HG03558 (cell line): ENCODE results near the gene MEIS1.

Experiments
- ATAC-seq: cut with Tn5 transposase; IDR thresholded peaks from one replicate; pipeline ENCODE4 v1.9.1; 2021; ENCODE audit warnings: moderate number of reproducible peaks; ENCODE audit not compliant: unreplicated experiment; ENCODE audit errors: extremely low read depth

Gene MEIS1

DNA sequence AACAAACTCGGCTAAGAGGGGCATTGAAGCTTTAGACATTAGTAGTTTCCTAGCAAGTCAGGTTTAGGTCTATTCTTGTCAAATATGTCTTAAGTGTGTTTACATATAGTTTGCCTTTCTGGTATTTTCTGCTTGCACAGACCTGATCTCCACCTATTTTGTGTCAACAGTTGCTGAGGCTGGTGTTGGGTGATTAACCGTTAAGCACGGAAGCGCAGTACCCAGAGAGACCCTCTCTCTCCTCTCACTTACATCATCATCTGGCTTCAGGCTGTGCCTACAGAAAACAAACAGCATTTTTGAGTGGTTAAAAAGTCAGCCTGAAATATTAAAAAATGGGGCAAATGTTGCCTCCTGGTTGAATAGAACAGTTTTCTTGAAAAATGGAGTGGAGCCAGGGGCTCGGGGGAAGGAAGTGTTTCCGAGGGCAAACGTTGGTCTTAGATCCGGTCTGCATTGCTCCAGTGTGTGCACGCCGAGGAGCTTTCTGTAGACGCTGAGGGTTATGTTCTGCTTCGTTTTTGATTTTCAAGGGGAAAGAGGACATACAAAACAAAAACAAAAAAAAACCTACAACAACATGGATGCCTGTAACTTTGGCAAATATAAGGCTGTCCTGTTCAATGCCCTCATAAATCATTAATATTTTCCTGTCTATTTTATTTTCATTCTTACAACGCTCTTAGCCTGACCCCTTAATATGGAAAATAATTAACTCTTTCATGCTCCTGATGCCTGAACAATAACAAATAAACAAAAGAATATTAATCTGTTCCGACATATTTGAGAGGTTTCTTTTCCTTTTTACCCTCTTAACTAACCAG is 120.8 kb downstream of the MEIS1 start:
- ATAC-seq, result no peak

DNA sequence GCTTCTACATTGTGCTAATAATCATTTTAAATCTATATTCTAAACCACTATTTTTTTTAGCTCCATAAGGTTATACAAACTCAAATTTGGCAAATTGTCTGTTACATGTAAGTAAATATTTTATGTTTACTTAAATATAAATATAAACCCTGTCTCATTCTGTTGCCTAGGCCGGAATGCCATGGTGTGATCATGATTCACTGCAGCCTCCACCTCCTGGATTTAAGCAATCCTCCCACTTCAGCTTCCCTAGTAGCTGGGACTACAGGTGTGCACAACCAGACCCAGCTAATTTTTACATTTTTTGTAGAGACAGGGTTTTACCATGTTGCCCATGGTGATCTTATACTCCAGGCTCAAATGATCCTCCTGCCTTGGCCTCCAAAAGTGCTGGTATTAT is 124.7 kb downstream of the MEIS1 start:
- no peak for ATAC-seq

DNA sequence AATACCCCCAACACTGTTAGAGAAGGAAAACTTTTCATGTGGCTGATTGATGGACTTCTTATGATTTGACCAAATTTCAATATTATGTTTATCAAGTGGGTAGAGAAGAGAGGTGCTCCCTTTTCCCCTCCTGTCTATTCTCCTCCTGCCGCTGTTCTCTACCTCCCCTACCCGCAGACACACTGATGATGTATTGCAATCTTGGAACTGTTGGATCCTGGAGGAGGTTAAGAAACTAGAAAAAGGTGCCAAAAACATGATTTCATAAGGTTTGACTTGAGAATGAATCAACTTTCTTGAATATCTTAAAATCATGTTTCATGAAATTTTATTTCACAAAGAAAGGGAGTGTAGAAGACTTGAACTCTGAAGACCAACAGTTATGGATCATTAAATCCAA is 125.8 kb downstream of the MEIS1 start:
- no peak for ATAC-seq

DNA sequence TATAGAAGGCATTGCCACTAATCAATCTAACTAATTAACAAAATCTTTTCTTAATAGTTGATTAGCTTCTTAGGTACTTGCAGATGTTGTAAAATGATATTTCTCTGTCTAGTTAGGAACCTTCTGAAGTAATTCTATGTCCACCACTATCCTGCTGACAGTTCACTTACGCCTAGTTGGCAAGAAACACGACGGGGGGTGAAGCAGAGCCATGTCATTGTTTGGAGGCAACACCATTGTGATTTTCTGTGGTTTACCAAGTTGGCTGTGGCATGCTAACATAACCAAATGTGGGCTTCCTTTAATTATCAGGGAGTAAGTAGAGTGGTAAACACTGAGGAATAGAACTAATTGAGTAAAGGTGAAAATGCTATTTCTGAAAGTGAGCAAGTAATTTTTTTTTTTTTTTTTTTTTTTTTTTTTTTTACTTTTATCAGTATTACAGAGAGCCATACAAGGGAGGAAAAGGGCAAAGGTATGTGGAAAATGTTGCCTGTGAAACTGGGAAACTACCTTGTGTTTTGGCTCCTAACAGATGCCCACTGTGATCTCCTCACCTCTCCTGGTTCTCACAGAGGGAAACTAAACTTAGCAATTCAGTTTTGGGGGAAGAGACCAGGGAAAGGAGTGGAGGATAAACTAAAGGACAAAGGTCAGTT is 126.8 kb downstream of the MEIS1 start:
- no peak for ATAC-seq

DNA sequence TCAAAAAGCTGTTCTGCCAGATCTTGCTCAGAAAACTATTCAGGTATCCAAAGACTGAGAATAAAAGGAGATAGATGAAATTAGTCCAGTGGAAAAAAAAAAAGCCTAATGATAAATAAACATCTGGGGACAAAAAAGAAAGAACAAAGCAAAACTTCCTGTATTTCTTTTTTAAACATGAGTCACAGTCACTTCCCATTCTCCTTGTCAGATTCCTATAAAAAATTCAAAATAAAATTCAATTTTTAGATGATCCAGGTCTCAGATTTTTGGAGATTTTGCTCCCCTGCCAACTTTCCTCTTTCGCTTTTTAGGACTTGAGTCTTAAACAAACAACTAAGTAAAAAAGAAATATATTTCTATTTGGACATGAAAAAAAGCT is 127.4 kb downstream of the MEIS1 start:
- no peak for ATAC-seq

DNA sequence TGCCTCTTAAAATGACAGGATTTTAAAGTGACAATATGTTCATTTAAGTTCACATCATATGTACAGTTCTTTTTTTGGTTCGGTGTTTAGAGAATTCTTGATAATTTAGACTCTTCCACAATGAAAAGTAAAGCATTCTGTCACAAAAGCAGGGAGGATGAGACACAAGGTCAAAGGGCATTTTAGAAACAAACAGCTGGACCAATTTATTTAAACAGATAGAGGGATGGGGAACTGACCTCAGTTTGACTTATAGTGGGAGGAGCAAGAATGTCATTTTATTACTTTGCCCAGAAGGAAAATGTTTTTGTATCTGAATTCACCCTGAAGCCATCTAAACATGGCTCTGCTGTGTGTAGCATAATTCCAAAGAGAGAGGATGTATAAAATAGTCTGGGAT is 128.5 kb downstream of the MEIS1 start:
- ATAC-seq, result no peak

DNA sequence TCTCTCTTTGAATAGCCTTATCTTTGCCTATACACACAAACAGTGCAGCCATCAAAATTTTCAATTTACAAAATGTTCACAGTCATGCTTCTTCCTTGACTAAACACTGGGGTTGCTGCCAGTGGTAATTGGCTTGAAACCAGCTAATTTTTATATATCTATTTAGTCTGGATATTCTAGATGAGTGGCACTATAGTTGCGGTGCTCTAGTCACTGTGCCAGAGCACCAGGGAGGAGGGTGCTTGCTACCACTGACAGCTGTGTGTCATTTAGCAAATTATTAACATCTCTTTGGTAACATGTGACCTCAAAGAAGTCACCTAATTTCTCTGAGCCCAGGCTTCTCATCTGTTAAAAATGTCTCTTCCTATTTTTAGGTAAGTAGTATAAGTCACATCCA is 130.4 kb downstream of the MEIS1 start:
- ATAC-seq, result no peak

DNA sequence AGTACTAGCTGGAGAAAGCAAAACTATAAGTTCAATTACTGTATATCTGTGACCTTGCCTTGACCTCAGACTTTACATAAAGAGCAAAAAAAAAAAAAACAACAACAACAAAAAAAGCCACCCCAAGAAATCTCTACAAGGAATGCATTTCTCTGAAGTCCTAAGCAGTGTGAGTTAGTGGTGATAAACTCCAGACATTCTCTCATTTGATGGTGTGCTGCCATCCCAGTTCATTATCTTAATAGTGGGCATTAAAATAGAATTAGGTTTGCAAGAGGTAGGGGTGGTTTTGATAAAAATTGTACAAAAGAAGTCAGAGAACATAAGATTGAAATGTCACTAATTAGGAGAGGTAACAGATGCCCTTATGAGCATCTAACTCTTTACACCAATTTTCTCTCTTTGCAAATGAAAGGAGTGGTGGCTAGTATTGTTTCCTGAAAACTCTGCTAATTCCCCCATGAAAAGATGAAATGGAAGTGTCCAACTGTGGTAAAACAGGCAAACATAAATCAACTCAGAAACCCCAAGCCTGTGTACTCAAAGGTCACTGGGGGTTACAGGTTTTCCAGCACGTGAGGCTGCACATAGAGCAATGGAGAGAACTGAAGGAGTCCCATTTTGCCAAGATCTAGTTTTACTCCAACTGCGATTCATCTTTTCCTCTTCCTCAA is 131.9 kb downstream of the MEIS1 start:
- ATAC-seq, result no peak

DNA sequence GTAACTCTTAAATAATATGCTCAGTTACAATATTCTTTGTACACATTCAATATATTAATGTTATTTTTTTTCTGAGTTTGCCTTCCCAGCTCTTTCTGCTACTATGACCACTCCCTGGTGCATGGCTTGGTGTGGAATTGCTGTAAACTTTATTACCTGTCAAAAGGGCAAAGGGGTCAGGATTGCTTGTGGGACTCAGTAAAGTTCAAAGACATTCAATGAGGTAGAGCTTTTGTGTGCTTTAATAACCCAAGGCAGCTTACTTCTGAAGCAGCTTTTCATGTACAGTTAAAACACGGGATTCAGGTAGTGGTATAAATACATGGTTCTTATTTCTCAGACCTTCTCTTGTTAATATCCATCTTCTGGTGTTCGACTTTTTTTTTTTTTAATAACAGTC is 132.8 kb downstream of the MEIS1 start:
- no peak for ATAC-seq

DNA sequence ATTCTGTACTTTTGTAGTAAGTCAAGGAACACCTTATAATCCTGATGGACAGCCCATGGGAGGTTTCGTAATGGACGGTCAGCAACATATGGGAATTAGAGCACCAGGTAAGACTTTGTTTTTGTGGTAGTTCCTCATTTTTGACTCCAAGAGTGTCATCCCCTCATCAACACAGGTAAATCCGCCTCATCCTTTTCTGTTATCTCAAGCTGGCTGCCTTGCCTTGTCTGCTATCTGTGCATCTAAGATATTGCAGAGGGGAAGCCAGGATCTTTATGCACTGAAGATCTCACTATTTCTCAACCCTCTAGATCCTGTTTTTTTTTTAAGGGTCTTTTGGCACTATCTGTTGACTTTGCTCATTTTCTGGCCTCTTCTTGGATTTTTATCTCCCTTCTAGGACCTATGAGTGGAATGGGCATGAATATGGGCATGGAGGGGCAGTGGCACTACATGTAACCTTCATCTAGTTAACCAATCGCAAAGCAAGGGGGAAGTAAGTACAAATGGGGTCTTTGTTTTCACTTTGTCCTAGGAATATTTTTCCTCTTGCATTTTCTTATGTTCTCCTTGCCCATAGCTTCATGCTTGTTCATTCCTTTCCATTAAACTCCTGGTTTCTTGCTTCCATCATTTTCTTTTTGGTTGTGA is 133.8 kb downstream of the MEIS1 start:
- no peak for ATAC-seq

DNA sequence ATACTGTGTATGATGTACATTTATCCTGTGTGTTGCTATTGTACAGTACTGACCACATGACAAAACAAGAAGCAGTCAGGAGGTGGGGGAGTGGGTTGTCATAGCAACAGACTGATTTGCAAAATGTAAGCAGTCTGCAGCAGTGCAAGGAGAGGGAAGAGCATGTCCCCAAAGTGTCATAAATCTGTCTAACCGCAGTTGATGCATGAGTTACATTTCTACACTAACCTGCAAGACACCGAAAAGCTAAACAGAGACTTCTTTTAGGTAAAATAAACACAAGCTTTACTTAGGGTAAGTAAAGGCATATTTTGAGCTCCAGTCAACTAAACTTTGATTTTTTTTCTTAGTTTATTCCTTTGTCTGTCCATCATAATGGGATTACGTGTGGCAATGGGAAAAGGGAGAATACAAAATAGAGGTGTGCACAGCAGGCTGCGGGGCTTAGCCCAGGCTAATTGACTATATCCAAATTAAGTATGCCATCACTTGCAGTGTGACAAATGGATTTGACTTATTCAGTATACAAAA is 134.5 kb downstream of the MEIS1 start:
- ATAC-seq, result no peak

DNA sequence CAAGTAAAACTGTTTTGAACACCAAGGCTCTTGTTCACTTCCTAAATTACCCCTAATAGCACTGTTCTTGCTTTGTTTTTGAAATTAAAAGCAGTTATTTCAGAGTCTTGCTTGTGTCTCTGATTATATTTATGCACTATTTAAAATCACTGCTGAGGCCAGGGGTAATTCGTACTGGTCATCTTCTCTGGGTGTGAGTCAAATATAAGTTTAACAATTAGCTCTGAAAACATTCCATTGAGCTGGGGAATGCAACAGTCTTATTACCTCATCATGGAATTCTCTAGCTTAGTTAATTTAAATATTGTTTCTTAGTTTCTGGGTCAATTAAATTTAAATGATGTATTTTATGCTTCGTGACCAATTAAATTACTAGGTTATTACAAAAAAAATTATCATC is 135.0 kb downstream of the MEIS1 start:
- no peak for ATAC-seq

DNA sequence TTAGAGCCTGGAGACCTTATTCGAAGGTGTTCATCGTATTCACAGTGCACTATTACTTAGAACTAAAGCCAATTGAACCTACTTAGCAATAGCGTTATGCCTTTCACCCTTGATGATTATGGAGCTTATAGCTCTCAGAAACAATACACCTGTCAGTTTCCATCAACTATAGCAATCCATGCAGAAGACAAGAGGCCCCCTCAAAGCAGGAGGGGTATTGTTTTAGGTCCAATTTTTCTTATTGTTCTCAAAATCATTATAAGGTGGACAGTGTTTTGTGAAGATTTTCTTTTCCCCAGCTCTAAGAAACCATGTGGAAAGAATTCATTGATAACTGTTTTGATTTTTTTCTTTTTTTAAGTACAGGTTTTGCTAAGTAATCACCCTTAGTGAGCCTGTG is 135.5 kb downstream of the MEIS1 start:
- no peak for ATAC-seq

DNA sequence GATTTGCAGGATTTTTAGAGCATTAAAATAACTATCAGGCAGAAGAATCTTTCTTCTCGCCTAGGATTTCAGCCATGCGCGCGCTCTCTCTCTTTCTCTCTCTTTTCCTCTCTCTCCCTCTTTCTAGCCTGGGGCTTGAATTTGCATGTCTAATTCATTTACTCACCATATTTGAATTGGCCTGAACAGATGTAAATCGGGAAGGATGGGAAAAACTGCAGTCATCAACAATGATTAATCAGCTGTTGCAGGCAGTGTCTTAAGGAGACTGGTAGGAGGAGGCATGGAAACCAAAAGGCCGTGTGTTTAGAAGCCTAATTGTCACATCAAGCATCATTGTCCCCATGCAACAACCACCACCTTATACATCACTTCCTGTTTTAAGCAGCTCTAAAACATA is 137.0 kb downstream of the MEIS1 start:
- ATAC-seq, result no peak

DNA sequence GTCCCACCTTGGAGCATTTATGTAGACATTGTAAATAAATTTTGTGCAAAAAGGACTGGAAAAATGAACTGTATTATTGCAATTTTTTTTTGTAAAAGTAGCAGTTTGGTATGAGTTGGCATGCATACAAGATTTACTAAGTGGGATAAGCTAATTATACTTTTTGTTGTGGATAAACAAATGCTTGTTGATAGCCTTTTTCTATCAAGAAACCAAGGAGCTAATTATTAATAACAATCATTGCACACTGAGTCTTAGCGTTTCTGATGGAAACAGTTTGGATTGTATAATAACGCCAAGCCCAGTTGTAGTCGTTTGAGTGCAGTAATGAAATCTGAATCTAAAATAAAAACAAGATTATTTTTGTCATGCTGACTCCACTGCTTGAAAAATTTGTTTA is 137.5 kb downstream of the MEIS1 start:
- no peak for ATAC-seq

DNA sequence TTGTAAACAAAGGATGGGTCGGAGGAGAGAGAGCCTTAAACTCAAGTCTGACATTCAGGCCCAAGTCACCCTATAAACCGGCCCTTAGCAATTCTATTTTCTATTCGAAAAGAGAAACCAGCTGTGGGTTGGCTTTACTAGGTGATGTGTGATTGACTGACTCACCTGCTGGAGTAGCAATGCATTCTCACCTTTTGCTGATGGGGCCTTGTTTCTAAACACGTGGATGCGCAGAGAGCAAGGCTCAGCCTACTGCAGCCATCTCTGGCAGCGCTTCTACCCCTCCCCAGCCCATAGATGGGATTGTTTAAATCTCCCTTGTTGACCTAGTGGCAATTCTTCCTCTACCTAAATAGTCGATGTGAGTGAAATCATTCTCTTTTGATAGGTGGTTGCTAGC is 138.5 kb downstream of the MEIS1 start:
- ATAC-seq, result no peak

DNA sequence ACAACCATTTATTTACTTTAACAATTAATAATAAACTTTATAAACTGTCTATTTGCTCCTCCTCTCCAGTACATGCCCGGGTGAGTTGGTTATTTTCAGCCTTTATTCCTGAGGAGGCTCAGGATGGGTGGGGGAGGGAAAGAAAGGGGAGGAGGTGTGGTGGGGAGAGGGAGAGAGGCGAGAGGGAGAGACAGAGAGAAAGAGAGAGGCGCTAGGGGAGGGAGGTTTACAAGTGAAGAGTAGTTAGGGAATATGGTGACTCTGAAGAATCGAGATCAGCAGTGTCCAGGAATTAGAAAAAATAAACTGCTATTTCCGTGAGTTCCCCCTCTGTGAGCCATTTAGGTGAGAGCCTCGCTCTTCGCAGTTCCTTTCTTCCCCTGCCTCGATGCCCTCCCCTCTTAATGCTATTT is 138.9 kb downstream of the MEIS1 start:
- no peak for ATAC-seq

DNA sequence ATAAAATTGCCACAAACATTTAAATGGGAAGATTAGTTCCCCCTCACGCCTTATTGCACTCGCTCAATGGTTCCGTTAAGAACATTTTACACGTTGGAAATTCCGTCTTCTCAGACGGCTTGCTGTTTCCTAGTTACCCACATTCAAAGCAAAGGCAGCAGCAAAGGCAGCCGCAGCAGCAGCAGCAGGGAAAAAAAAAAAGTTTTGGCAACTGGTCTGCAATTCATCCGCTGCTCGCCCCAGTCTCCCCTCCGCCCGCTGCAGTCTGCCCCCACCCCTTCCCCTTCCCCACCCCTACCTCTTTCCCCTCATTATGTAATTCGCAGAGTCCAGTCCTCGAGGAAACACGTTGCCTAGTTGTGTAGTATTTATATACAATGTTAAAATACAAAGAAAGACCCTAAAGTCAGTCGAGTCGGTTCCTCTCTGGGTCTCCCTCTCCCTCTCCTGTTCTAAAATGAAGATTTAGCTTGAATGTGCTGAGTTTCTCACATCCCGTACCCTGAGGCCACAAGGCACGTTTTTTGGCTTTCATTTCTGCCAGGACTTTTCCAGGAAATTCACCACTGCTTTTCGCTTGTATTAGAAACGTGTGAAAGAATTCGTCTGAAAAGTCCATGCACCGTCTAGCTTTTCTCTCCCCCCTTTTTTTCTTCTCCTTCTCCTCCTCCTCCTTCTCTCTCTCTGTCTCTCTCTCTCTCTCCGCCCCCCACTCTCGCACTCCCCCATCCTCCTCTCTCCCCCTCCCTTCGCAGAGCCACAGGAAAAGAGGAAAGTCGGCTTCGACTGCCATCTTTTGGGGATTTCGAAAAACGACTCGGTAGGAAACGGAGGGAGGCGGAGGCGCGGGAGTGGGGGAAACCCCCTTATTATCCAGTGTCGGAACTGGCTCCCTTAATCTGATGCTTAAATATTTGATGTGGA is 140.0 kb downstream of the MEIS1 start:
- no peak for ATAC-seq

DNA sequence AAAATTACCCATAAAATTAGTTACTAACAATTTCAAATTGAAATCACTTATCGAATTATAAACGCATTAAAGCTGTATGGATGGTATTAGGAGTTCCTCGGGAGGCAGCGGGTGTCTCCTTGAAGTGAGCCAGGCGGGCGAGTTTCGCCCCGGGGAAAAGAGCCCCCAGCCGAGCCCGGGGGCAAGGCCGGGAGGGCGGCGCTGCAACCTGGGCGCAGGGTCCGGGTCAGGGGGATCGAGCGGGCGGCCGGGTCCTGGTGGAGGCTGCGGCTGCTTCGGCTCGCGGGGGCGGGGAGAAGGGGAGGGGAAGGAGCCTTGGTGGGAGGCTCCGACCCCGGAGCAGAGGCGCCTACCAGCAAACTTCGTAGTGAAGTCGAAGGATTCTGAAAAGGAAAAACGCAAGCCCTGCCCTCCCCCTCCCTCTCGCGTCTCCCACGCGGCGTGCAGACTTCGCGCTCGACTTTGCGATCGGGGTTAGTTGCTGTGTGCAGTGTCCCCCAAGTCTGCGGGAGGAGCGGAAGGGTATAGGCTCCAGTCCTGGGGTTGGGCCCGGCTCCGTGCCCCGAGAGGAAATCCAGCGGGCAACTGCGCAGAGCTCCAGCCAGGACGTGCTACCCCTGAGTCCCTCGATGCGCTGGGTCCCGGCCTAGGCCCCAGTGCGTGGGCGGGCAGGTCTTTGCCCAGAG is 140.8 kb downstream of the MEIS1 start:
- no peak for ATAC-seq
